ENCODE measurements around the gene MYOG. TPM values are rescaled to one million over a fixed set of nuclear protein-coding genes. Genes with fewer than 3 reads are reported as not detected.

The MYOG gene
- total RNA-seq, 1 experiment from 2014 or later, result not detected

DNA sequence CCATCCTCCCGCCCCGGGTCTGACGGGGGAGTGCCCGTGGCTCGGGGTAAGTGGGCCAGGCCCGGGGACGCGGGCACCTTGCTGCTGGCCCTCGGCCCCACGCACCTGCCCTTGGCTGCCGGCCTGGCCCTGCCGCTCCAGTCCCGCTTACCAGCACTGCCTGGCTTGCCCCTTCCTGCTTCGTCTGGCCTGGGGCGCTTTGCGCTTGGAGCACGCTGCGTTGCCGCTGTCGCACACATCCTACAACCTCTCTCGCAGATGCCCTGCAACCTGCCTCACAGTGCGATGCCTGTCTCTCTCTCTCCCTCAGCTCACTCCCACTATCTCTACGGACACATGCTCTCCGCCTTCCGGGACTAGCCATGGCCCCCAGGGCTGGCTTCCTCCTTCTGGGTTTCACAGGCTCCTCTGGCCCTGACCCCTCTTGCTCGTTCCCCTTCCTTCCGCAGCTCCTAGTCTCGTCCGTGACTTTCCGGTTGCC is 9.7 kb downstream of the MYOG start:
- Histone ChIP-seq H2BK20ac (ENCODE audit: low read depth, low read length, poor library complexity, severe bottlenecking) (no peak overlapping the region), H3K4ac (ENCODE audit: low read depth, low read length) (no peak overlapping the region), H3K18ac (ENCODE audit: insufficient read length, low read depth, low read length) (no peak overlapping the region), H2BK12ac (ENCODE audit: insufficient read length, low read depth, low read length) (no peak overlapping the region), H2AK5ac (ENCODE audit: insufficient read length, low read length) (no peak overlapping the region), H3K23me2 (ENCODE audit: insufficient read length, low read depth, low read length, poor library complexity, severe bottlenecking) (peaks cover 8% of the 10 kb centered on the region), H3K27ac (ENCODE audit: insufficient read length, low read depth, low read length) (no peak overlapping the region), H3K9me3 (ENCODE audit: control insufficient read depth, low read depth, low read length) (no peaks in the 10 kb centered on the region), H3K4me2 (ENCODE audit: insufficient read depth, insufficient read length, low read length) (peak overlapping the region; percentile 37), H4K8ac (replicated peaks; ENCODE audit: insufficient read length, low read depth, low read length) (no peak overlapping the region), H4K5ac (ENCODE audit: insufficient read length, low read depth, low read length) (no peak overlapping the region), H3K4me1 (ENCODE audit: insufficient read depth, low read length) (peaks cover 3% of the 10 kb centered on the region; the same call in 1 of the 2 replicates), H2BK15ac (ENCODE audit: low read depth, low read length) (no peak overlapping the region), H4K91ac (ENCODE audit: insufficient read length, low read depth, low read length) (no peak overlapping the region), H3K79me2 (ENCODE audit: insufficient read depth, low read length) (no peaks in the 10 kb centered on the region), H3K9ac (ENCODE audit: extremely low read depth, insufficient read length, low read length) (no peak overlapping the region), H3K27me3 (ENCODE audit: insufficient read depth, low read length) (no peaks in the 10 kb centered on the region; the same call in 1 of the 2 replicates), H2BK120ac (ENCODE audit: low read depth, low read length, poor library complexity, severe bottlenecking) (no peak overlapping the region), H3K79me1 (ENCODE audit: insufficient read depth, low read depth, low read length, poor library complexity, severe bottlenecking) (no peaks in the 10 kb centered on the region), H2AFZ (ENCODE audit: low read length) (no peak overlapping the region), H3T11ph (ENCODE audit: low read length) (no peak overlapping the region), H3K14ac (ENCODE audit: insufficient read depth, low read length) (no peak overlapping the region), H4K20me1 (ENCODE audit: control insufficient read depth, insufficient read depth, insufficient read length) (no peaks in the 10 kb centered on the region), H3K56ac (ENCODE audit: insufficient read length, low read depth, low read length) (no peak overlapping the region), H3K23ac (ENCODE audit: insufficient read length, low read depth, low read length) (no peak overlapping the region), H2BK5ac (ENCODE audit: insufficient read length, low read length) (no peak overlapping the region)
- H3K27me3 Mint-ChIP-seq (ENCODE audit: low read depth), result peaks cover 2% of the 10 kb centered on the region
- H3K36me3 Mint-ChIP-seq (ENCODE audit: insufficient read depth in 1 of 3, low read depth in 3 of 3), result peaks cover 0 to 5% (median 4%) of the 10 kb centered on the region in 3 experiments; a peak in 2 of 7 replicates
- TF ChIP-seq, protein P1, sequence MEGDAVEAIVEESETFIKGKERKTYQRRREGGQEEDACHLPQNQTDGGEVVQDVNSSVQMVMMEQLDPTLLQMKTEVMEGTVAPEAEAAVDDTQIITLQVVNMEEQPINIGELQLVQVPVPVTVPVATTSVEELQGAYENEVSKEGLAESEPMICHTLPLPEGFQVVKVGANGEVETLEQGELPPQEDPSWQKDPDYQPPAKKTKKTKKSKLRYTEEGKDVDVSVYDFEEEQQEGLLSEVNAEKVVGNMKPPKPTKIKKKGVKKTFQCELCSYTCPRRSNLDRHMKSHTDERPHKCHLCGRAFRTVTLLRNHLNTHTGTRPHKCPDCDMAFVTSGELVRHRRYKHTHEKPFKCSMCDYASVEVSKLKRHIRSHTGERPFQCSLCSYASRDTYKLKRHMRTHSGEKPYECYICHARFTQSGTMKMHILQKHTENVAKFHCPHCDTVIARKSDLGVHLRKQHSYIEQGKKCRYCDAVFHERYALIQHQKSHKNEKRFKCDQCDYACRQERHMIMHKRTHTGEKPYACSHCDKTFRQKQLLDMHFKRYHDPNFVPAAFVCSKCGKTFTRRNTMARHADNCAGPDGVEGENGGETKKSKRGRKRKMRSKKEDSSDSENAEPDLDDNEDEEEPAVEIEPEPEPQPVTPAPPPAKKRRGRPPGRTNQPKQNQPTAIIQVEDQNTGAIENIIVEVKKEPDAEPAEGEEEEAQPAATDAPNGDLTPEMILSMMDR (conservative IDR thresholded peaks at IDR 0.05), result no peak
- DNase-seq, result peak; percentile 71
- WGBS (ENCODE audit: extremely low coverage, insufficient read length, low lambda C conversion rate), result no CpG with 5 or more reads among the region's 30 CpGs
- H3K4me1 Mint-ChIP-seq, result peaks cover under 1 to 10% of the 10 kb centered on the region in 2 experiments
- H3K27ac Mint-ChIP-seq, result no peak overlapping the region; a peak in 1 of 7 replicates
- H3K9me3 Mint-ChIP-seq, result no peaks in the 10 kb centered on the region
- H3K4me3 Mint-ChIP-seq, result no peak overlapping the region; a peak in 1 of 5 replicates
